Stimulated activated effector memory CD8-positive, alpha-beta T cell treated with anti-CD3 and anti-CD28 coated beads, Interleukin-12 subunit alpha, Interleukin-12 subunit beta, amount 100 ng/mL, for 72 hours (primary cell): ENCODE results near the gene NUMB.
"Not testable (repeated sequence)": the region's sequence is repeated elsewhere in the genome, so short reads cannot be mapped to it uniquely, and the experiment has no call there.

Experiments
- ATAC-seq: fragments of 150-1000 bp; cut with Tn5 transposase; 2 replicates; pipeline ENCODE4 v1.10.0; 2021
- DNase-seq, 2 donors: peaks; one replicate each; pipeline ENCODE4 v3.0.0; 2021 to 2022; ENCODE audit warnings: low spot score in 2 of 2
- H3K27ac Mint-ChIP-seq: one replicate; pipeline ENCODE4 v1.8.0; 2022; ENCODE audit warnings: mild to moderate bottlenecking, mixed read lengths
- H3K36me3 Mint-ChIP-seq: one replicate; pipeline ENCODE4 v1.8.0; 2022; ENCODE audit warnings: mild to moderate bottlenecking, mixed read lengths
- H3K4me1 Mint-ChIP-seq: one replicate; pipeline ENCODE4 v1.8.0; 2022; ENCODE audit warnings: mixed read lengths
- H3K4me3 Mint-ChIP-seq: one replicate; pipeline ENCODE4 v1.8.0; 2022; ENCODE audit warnings: mild to moderate bottlenecking, mixed read lengths
- H3K9me3 Mint-ChIP-seq: one replicate; pipeline ENCODE4 v1.8.0; 2022; ENCODE audit warnings: mixed read lengths

The NUMB gene

DNA sequence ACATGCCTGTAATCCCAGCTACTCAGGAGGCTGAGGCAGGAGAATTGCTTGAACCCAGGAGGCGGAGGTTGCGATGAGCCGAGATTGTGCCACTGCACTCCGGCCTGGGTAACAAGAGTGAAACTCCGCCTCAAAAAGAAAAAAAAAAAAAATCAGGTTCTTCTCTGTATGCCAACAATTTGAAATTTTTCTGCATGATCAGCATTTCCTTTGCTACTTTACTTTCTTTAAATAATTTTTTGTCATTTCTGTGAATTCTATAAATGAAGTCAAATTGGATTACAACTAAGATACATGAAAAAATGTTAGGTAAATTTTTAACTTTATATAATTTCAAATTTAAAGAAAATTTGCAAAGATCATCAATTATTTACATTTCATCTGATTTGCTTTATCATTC lies 87.8 kb downstream of the NUMB start:
- no peaks in the 10 kb centered on the region for H3K9me3 Mint-ChIP-seq
- no peak overlapping the region for H3K27ac Mint-ChIP-seq
- H3K4me1 Mint-ChIP-seq: peaks cover 5% of the 10 kb centered on the region
- no peak for ATAC-seq
- no peak for DNase-seq
- peaks cover 9% of the 10 kb centered on the region for H3K36me3 Mint-ChIP-seq
- H3K4me3 Mint-ChIP-seq: no peak overlapping the region

DNA sequence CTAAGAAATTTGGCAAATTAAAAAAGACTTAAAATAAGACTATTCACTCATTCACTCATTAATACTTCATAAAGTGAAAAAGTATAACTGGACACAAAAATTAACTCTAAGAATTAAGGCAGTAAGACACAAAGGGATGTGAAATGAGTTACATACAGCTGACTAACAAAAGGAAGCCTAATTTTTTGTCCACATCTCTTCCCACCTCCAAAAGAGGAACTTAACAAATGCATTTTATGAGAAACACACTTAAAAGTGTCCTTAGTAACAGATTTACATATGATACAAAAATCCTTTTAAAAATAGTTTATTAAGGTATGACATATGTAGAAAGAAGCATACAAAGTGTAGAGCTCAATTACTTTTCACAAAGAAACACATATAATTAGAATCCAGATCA lies 88.9 kb downstream of the NUMB start:
- Mint-ChIP-seq H3K4me3 (no peak overlapping the region), H3K9me3 (no peaks in the 10 kb centered on the region), H3K36me3 (peaks cover 9% of the 10 kb centered on the region), H3K27ac (no peak overlapping the region), H3K4me1 (peaks cover 5% of the 10 kb centered on the region)
- ATAC-seq (no peak), DNase-seq (no peak)

- no peak overlapping the region for H3K27ac Mint-ChIP-seq
- peaks cover 5% of the 10 kb centered on the region for H3K4me1 Mint-ChIP-seq
- peaks cover 14% of the 10 kb centered on the region for H3K36me3 Mint-ChIP-seq
- ATAC-seq (no peak), DNase-seq (no peak)
- H3K4me3 Mint-ChIP-seq: no peak overlapping the region
- no peaks in the 10 kb centered on the region for H3K9me3 Mint-ChIP-seq
Observed at GRCh38 chr14:73368616-73369015, 89.7 kb downstream of the NUMB start.

GRCh38 chr14:73365727-73366126 lies 92.6 kb downstream of the NUMB start:
- ATAC-seq (no peak), DNase-seq (no peak)
- Mint-ChIP-seq H3K27ac (no peak overlapping the region), H3K9me3 (no peaks in the 10 kb centered on the region), H3K4me1 (peaks cover 5% of the 10 kb centered on the region), H3K36me3 (peaks cover 21% of the 10 kb centered on the region), H3K4me3 (no peak overlapping the region)

- H3K4me1 Mint-ChIP-seq: peaks cover 5% of the 10 kb centered on the region
- ATAC-seq: no peak
- peaks cover 21% of the 10 kb centered on the region for H3K36me3 Mint-ChIP-seq
- DNase-seq: no peak
- H3K4me3 Mint-ChIP-seq: no peak overlapping the region
- no peak overlapping the region for H3K27ac Mint-ChIP-seq
- no peaks in the 10 kb centered on the region for H3K9me3 Mint-ChIP-seq
Observed at GRCh38 chr14:73364559-73364958, 93.8 kb downstream of the NUMB start.

DNA sequence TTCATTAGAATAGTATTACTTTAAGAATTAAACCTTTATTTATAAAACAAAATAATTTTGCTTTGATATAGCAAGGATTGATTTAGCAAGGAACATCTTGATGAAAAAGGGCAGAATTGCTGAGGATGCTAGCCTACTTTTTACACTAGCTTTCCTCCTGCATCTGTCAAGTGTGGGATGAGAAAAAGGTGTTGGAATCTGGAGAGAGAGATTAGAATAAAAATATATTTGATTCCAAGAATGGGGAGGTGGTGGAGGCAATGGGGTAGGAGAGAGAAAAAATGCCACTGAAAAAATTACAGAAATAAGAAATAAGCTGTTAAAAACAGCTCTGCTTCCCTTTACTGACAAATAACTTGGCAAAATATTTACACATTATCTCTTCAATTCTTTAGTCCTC lies 98.9 kb downstream of the NUMB start:
- Mint-ChIP-seq H3K4me3 (no peak overlapping the region), H3K36me3 (peaks cover 34% of the 10 kb centered on the region), H3K9me3 (no peaks in the 10 kb centered on the region), H3K27ac (no peak overlapping the region), H3K4me1 (no peaks in the 10 kb centered on the region)
- DNase-seq (no peak), ATAC-seq (no peak)

DNA sequence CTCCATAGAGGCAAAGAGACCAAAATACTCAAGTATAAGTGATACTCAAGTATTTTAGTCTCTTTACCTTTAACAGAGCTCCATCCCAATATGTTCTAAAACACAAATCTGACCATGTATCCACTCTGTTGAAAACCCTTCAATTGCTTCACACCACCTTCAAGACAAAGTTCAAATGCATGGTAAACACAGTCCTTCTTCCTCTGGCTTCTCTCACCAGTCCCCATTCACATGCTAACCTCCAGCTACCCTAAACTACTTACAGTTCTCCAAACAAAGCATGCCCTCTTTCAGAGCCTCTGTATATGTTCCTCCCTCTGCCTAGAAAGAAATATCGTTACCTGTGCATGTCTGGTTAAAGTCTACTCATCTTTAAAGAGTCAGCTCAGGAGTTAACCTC lies 100.2 kb downstream of the NUMB start:
- ATAC-seq: no peak
- H3K4me3 Mint-ChIP-seq: no peak overlapping the region

DNA sequence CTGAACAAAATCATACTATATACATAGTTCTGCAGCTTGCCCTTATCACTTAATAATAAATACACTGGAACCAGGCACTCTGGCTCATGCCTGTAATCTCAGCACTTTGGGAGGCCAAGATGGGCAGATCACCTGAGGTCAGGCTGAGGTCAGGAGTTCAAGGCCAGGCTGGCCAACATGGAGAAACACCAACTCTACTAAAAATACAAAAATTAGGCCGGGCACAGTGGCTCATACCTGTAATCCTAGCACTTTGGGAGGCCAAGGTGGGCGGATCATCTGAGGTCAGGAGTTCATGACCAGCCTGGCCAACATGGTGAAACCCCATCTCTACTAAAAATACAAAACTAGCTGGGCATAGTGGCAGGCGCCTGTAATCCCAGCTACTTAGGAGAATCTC lies 109.3 kb downstream of the NUMB start:
- not testable (repeated sequence) for DNase-seq, H3K9me3 Mint-ChIP-seq, H3K27ac Mint-ChIP-seq, H3K4me1 Mint-ChIP-seq, ATAC-seq, H3K4me3 Mint-ChIP-seq
- H3K36me3 Mint-ChIP-seq: peaks cover 19% of the 10 kb centered on the region

More for the DNA sequence above, 100.2 kb downstream of the NUMB start:
- Mint-ChIP-seq H3K27ac (peak overlapping the region; percentile 8), H3K4me1 (no peaks in the 10 kb centered on the region), H3K9me3 (no peaks in the 10 kb centered on the region), H3K36me3 (peaks cover 34% of the 10 kb centered on the region)
- no peak for DNase-seq

DNA sequence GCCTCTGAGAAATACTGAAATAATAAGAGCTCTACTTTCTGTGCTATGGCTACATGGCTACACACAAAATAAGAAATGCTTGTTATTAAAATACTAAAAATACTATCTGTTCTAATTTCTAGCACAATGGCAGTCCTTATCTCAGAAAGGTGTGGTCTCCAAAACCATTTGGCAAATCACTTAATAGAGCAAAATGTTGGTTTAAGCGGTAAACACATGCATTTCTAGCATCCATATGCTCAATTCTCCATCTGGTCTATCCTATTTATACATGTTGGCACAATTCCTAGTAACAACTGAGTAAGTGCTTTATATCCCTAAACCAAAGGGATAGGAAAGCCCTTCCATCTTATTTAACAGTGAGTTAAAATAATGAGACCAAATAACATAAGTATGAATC lies 114.0 kb downstream of the NUMB start:
- ATAC-seq: no peak

DNA sequence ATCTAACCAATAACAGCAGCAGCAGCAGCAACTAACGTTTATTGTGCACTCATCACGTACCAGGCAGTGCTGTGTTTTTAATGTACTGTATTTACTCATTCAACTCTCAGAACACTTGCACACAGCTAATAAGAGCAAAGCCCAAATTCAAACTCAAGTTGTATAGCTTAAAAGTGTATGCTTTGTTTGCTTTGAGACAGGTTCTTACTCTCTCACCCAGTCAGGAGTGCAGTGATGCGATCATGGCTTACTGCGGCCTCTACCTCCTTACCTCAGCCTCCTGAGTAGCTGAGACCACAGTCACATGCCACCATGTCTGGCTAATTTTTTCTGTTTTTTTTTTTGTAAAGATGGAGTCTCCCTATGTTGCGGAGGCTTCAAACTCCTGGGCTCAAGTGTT lies 115.7 kb downstream of the NUMB start:
- Mint-ChIP-seq H3K36me3 (no peaks in the 10 kb centered on the region), H3K27ac (no peak overlapping the region), H3K9me3 (no peaks in the 10 kb centered on the region), H3K4me3 (no peak overlapping the region), H3K4me1 (peaks cover 5% of the 10 kb centered on the region)
- DNase-seq (no peak), ATAC-seq (no peak)

More for the DNA sequence above, 114.0 kb downstream of the NUMB start:
- H3K4me1 Mint-ChIP-seq: peaks cover 7% of the 10 kb centered on the region
- H3K4me3 Mint-ChIP-seq: no peak overlapping the region
- no peak overlapping the region for H3K27ac Mint-ChIP-seq
- no peaks in the 10 kb centered on the region for H3K9me3 Mint-ChIP-seq
- DNase-seq: no peak
- H3K36me3 Mint-ChIP-seq: no peaks in the 10 kb centered on the region

- Mint-ChIP-seq H3K4me3 (no peak overlapping the region), H3K4me1 (no peaks in the 10 kb centered on the region), H3K27ac (no peak overlapping the region), H3K9me3 (no peaks in the 10 kb centered on the region), H3K36me3 (no peaks in the 10 kb centered on the region)
- ATAC-seq (no peak), DNase-seq (no peak)
Observed at GRCh38 chr14:73339846-73340595, 118.3 kb downstream of the NUMB start.

DNA sequence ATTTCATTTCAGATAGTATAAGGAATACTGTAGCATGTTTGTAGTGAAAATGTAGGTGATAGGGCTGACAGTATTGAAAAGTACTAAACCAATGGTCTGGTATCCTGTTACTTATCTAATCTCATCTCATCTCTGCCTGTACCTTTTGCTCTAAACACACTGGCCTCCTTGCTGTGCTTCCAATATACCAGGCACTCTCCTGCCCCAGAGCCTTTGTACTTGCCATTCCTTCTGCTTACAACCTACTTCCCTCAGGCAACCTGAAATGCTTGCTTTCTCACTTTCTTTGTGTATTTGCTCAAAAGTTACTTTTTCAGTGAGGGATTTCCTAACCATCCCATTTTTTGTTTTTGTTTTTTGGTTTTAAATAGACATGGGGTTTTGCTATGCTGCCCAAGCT lies 119.1 kb downstream of the NUMB start:
- ATAC-seq: no peak
- DNase-seq: no peak
- Mint-ChIP-seq H3K36me3 (no peaks in the 10 kb centered on the region), H3K9me3 (no peaks in the 10 kb centered on the region), H3K27ac (peak overlapping the region; percentile 3), H3K4me1 (no peaks in the 10 kb centered on the region), H3K4me3 (no peak overlapping the region)

DNA sequence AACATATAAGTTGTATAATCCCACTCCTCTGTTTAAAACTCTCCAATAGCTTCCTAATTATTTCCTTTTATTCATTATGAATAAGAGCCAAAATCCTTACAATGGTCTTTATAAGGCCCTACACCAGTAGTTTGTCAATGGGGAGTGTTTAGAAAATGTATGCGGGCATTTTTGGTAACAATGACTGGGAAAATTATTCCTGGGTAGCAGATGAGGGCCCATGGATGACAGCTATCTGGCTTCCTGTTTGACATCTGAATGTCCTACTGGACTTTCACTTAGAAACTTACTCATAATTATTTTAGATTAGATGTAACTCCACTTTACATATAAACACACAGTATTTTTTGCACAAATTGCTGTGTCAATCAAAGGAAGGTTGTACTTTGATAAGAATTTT lies 119.8 kb downstream of the NUMB start:
- H3K4me1 Mint-ChIP-seq: no peaks in the 10 kb centered on the region
- H3K27ac Mint-ChIP-seq: no peak overlapping the region
- no peaks in the 10 kb centered on the region for H3K9me3 Mint-ChIP-seq
- no peak overlapping the region for H3K4me3 Mint-ChIP-seq
- peaks cover 4% of the 10 kb centered on the region for H3K36me3 Mint-ChIP-seq
- ATAC-seq (no peak), DNase-seq (no peak)

DNA sequence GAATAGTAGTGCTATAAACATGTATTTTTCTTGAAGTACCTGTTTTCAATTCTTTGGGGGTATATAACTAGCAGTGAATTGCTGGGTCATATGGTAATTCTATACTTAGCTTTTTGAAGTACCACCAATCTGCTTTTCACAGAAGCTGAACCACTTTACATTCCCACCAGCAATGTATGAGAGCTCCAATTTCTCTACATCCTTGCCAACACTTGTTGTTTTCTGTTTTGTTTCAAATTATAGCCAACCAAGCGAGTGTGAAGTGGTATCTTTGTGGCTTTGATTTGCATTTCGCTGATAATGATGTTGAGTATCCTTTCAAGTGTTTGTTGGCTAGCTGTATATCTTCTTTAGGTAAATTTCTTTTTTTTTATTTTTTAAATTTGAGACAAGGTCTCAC lies 125.3 kb downstream of the NUMB start:
- Mint-ChIP-seq H3K4me1 (peaks cover 6% of the 10 kb centered on the region), H3K9me3 (no peaks in the 10 kb centered on the region), H3K27ac (no peak overlapping the region), H3K36me3 (peaks cover 4% of the 10 kb centered on the region), H3K4me3 (no peak overlapping the region)
- no peak for DNase-seq
- no peak for ATAC-seq

- ATAC-seq (no peak), DNase-seq (no peak)
- Mint-ChIP-seq H3K4me1 (peaks cover 15% of the 10 kb centered on the region), H3K27ac (no peak overlapping the region), H3K9me3 (no peaks in the 10 kb centered on the region), H3K4me3 (no peak overlapping the region), H3K36me3 (no peaks in the 10 kb centered on the region)
Observed at GRCh38 chr14:73325630-73326299, 132.6 kb downstream of the NUMB start.

DNA sequence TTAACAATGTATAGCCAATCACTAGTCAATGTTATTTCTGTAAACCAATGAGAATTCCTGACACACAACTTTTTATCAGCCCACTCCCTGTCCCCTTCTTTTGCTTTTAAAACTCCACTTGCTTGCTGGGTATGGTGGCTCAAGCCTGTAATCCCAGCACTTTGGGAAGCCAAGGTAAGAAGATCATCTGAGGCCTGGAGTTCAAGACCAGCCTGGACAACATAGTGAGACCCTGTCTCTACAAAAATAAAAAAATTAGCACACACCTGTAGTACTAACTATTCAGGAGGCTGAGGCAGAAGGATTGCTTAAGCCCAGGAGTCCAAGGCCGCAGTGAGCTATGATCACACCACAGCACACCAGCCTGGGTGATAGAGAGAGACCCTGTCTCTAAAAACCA lies 133.3 kb downstream of the NUMB start:
- ATAC-seq (no peak), DNase-seq (no peak)
- H3K27ac Mint-ChIP-seq: no peak overlapping the region
- no peak overlapping the region for H3K4me3 Mint-ChIP-seq
- peaks cover 15% of the 10 kb centered on the region for H3K4me1 Mint-ChIP-seq
- H3K9me3 Mint-ChIP-seq: no peaks in the 10 kb centered on the region
- H3K36me3 Mint-ChIP-seq: no peaks in the 10 kb centered on the region
